ENCODE measurements around the gene ASTN2.

DNA sequence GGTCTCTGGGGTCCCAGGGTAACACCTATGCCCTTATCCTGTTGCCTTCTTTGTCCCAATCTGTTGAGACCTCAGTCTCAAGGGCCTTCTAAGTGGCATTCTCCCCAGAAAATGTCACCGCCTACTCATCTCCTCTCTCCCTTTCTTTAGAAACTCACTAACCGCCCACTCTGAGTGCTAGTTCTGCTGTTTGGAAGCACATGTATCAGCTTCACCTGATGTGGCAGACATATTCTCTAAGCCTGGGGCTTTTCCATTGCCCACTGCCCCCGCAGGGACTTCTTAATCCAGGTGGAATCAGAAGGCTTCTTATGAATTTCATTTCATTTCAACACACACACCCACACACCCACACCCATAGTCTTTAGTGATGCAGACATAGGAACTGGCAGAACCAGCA is 165.1 kb downstream of the ASTN2 start:
- TF ChIP-seq, protein P1, sequence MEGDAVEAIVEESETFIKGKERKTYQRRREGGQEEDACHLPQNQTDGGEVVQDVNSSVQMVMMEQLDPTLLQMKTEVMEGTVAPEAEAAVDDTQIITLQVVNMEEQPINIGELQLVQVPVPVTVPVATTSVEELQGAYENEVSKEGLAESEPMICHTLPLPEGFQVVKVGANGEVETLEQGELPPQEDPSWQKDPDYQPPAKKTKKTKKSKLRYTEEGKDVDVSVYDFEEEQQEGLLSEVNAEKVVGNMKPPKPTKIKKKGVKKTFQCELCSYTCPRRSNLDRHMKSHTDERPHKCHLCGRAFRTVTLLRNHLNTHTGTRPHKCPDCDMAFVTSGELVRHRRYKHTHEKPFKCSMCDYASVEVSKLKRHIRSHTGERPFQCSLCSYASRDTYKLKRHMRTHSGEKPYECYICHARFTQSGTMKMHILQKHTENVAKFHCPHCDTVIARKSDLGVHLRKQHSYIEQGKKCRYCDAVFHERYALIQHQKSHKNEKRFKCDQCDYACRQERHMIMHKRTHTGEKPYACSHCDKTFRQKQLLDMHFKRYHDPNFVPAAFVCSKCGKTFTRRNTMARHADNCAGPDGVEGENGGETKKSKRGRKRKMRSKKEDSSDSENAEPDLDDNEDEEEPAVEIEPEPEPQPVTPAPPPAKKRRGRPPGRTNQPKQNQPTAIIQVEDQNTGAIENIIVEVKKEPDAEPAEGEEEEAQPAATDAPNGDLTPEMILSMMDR (IDR thresholded peaks at IDR 0.05; ENCODE audit: insufficient read depth, low read depth, low read length), result no peak
- TF ChIP-seq EZH2 (IDR thresholded peaks at IDR 0.05; ENCODE audit: insufficient read depth, low read length), result no peak
